HG03039 (cell line): ENCODE results near the gene ARHGDIB.

Experiments
- ATAC-seq: cut with Tn5 transposase; IDR thresholded peaks from one replicate; pipeline ENCODE4 v1.9.1; 2021; ENCODE audit warnings: mild to moderate bottlenecking, moderate library complexity; ENCODE audit not compliant: unreplicated experiment

Gene ARHGDIB

DNA sequence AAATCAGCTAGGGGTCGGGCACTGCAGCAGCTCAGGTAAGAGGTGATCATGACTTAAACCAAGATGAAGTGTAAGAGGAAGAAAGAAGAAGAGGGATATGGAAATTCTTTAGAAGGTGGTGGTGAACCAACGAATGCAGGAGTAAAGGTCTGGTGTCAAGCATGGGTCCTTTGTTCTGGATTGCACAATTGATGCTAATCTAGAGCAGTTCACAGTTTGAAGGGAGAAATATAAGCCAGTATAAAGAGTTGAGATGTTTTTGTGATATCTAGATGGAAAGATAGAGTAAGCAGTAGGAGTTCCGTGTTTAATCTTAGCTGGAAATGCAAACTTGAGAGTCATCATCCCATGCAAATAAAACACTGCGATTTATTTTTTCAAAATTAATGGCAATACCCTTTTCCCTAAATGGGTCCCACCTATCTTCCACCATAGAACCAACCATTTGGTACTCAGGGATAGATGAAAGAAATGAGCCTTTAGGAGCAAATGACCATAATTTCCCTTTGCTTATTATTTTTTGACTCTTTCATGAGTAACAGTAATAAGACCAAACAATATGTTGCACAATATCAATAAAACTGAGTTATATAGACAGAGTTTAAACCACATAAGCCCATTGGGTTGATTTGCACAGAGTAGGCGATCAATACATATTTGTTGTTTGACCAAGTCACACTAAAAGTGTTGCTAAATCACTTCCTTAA lies 60.7 kb downstream of the ARHGDIB start:
- no peak for ATAC-seq

GRCh38 chr12:14896521-14897169 lies 64.8 kb downstream of the ARHGDIB start:
- ATAC-seq: no peak

DNA sequence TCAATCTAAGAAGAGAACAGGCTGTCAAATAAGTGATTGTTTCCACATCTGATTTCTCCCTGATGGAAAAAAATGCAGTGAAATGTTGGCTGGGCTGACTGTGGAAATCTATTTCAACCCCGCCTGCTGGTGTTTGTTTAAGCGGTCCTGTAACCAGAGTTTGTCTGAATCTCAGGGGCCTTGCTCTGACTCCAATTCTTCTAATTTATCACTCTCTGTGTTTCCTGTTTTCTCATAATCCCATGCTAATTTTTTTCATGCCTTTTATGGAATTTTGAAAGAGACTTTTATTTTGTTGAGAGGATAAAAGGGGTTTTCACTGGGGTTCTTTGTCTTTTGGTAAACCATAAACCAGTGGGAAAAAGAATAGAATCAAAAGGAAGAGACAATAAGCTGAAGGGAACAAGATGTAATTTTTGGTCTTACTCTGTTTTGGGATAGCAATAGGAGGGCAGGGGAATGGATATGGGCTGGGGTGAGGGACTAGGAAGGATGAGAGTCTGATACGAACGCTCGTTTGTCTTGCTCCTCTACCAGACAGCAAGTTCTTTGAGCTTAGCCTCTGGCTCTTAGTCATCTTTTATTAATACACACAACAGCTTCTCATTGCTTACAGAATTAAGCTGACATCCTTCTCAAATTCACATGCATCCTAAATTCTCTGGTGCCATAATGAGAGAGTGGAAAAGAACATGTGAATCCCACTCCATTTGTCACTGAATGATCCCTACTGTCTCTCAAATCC lies 67.7 kb downstream of the ARHGDIB start:
- no peak for ATAC-seq

- ATAC-seq: no peak
Observed at GRCh38 chr12:14892726-14893505, 68.5 kb downstream of the ARHGDIB start.
